Measurements from ENCODE around the gene PAPPA2.

The PAPPA2 gene

DNA sequence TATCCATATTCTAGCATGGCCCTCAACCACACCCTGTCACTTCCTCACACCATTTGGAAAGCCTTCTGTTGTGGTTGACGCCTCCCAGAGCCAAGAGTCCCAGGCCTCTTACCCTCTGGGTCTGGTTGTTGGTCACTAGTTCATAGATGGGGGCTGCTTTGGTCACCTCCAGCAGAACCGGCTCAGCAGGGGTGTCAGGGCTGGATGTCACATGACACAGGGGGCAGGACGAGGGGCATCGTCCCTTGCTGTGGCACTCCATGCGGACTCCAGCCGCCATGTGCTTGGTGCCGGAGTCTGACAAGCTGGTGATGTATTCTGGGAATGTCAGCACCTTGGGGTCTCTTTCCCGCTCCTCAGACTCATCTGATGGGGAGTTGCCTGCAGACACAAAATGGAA is 431.5 kb downstream of the PAPPA2 start:
- no peak for ATAC-seq
- Mint-ChIP-seq H3K27me3 (peaks cover 14% of the 10 kb centered on the region), H3K4me3 (no peak overlapping the region), H3K9me3 (no peaks in the 10 kb centered on the region), H3K4me1 (peaks cover 9% of the 10 kb centered on the region), H3K36me3 (no peaks in the 10 kb centered on the region), H3K27ac (no peak overlapping the region)

Data from stimulated activated memory B cell treated with anti-CD40 and anti-IgM and Interleukin-4, amounts not matched to agents 10 μg/mL and 1 μg/mL and 100 μg/mL, for 72 hours (primary cell).